Measurements from ENCODE around the gene KRT6B. TPM values are rescaled to one million over a fixed set of nuclear protein-coding genes. Genes with fewer than 3 reads are reported as not detected.

Gene KRT6B
- total and polyA plus RNA-seq, 2 of the 8 experiments (the other 6 are each of a cell fraction or from before 2014, with no cell fraction given): not detected

DNA sequence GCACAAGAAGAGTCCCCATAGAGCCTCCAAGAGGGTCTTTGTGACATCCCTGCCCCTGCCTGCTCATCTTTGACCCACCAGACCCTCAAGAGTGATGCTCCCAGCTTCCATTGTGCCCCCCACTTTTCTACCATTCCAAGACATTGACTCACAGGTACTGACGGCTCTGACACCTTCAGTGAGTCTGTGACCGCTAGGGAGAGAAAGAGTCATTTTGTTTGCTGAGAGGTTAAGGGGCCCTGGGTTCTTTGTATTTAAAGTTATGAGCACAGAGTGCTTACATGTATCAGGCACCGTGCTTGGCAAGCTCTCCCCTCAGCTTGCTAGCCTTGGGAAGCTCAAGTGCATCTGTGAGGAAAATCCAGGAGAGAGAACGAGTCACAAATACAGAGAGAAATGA is 38.7 kb downstream of the KRT6B start:
- POLR2A ChIA-PET (ENCODE audit: partially characterized antibody): no interaction called here

More for the DNA sequence above, 38.7 kb downstream of the KRT6B start:
- no peak overlapping the region for H3K56ac ChIP-seq (replicated peaks; ENCODE audit: insufficient read length, low read depth, low read length)
- no peaks in the 10 kb centered on the region for H3K27me3 ChIP-seq (replicated peaks in 1 of 4; ENCODE audit: control insufficient read depth in 3 of 4, extremely low read depth in 1 of 4, insufficient read depth in 3 of 4, low read length in 3 of 4)
- H3K23me2 ChIP-seq (ENCODE audit: low read depth, low read length): no peaks in the 10 kb centered on the region
- H2AFZ ChIP-seq (ENCODE audit: low read length): no peak overlapping the region
- H4K91ac ChIP-seq (replicated peaks; ENCODE audit: insufficient read length, low read length): no peak overlapping the region
- 75% methylated on average over 4 of the region's 4 CpGs; no CpG with 5 or more reads in 1 of the 2 experiments for WGBS, 2 experiments (ENCODE audit: extremely low coverage in 1 of 2, insufficient coverage in 1 of 2, insufficient read length in 1 of 2, insufficient replicate concordance in 2 of 2, low coverage in 1 of 2, low lambda C conversion rate in 2 of 2, missing lambda C conversion rate in 1 of 2)
- no peak overlapping the region for H2BK12ac ChIP-seq (ENCODE audit: low read depth, low read length)
- no peak overlapping the region for H2BK5ac ChIP-seq (ENCODE audit: low read depth, low read length)
- H3K4me1 ChIP-seq (replicated peaks in 1 of 4; ENCODE audit: control insufficient read depth in 3 of 4, insufficient read depth in 4 of 4, low read length in 3 of 4): no peaks in the 10 kb centered on the region
- no peak overlapping the region for H3K27ac ChIP-seq (ENCODE audit: low read depth, low read length)
- no peak for DNase-seq (ENCODE audit: low read depth in 1 of 2, low spot score in 2 of 2)
- H2BK20ac ChIP-seq (ENCODE audit: low read length): no peak overlapping the region
- H4K5ac ChIP-seq (ENCODE audit: insufficient read length, low read depth, low read length): no peak overlapping the region
- H2BK15ac ChIP-seq (ENCODE audit: low read length): no peak overlapping the region
- no peak overlapping the region for H3K18ac ChIP-seq (ENCODE audit: extremely low read depth, low read length)
- no peak overlapping the region for H2AK5ac ChIP-seq (ENCODE audit: low read depth, low read length)
- no peak for TF ChIP-seq SRF (IDR thresholded peaks at IDR 0.05; ENCODE audit: low read depth, low read length)
- TF ChIP-seq, protein P1, sequence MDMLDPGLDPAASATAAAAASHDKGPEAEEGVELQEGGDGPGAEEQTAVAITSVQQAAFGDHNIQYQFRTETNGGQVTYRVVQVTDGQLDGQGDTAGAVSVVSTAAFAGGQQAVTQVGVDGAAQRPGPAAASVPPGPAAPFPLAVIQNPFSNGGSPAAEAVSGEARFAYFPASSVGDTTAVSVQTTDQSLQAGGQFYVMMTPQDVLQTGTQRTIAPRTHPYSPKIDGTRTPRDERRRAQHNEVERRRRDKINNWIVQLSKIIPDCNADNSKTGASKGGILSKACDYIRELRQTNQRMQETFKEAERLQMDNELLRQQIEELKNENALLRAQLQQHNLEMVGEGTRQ (IDR thresholded peaks at IDR 0.05; ENCODE audit: low read length): no peak
- no peak for TF ChIP-seq ZNF274 (IDR thresholded peaks at IDR 0.05; ENCODE audit: borderline replicate concordance, extremely low read depth, low read length)
- TF ChIP-seq RAD21 (IDR thresholded peaks at IDR 0.05 in 1 of 2, conservative IDR thresholded peaks at IDR 0.05 in 1 of 2; ENCODE audit: low read depth in 2 of 2, low read length in 2 of 2): no peak
- TF ChIP-seq RXRA (IDR thresholded peaks at IDR 0.05; ENCODE audit: insufficient read depth, low read depth, low read length): no peak
- TF ChIP-seq, protein P2, sequence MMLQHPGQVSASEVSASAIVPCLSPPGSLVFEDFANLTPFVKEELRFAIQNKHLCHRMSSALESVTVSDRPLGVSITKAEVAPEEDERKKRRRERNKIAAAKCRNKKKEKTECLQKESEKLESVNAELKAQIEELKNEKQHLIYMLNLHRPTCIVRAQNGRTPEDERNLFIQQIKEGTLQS (IDR thresholded peaks at IDR 0.05; ENCODE audit: insufficient read depth, low read depth, low read length): no peak
- TF ChIP-seq SIN3A (conservative IDR thresholded peaks at IDR 0.05 in 1 of 2, IDR thresholded peaks at IDR 0.05 in 1 of 2; ENCODE audit: low read depth in 1 of 2, low read length in 2 of 2): no peak
- no peak for TF ChIP-seq SP1 (IDR thresholded peaks at IDR 0.05; ENCODE audit: low read depth, low read length)
- no peak overlapping the region for H3K4ac ChIP-seq (replicated peaks; ENCODE audit: insufficient read length, low read depth, low read length)
- no peak overlapping the region for H4K8ac ChIP-seq (ENCODE audit: extremely low read depth, insufficient read depth, low read length)
- no peak overlapping the region for H3K4me2 ChIP-seq (ENCODE audit: insufficient read depth in 1 of 2, low read depth in 2 of 2, low read length in 2 of 2)
- H3K14ac ChIP-seq (ENCODE audit: insufficient read length): no peak overlapping the region
- no peaks in the 10 kb centered on the region for H3K79me1 ChIP-seq (ENCODE audit: low read depth, low read length)
- H3K9ac ChIP-seq (replicated peaks in 1 of 4; ENCODE audit: extremely low read depth in 1 of 4, low read depth in 3 of 4, low read length in 3 of 4): no peak overlapping the region
- H3K36me3 ChIP-seq (ENCODE audit: control insufficient read depth in 2 of 4, insufficient read depth in 4 of 4, low read length in 3 of 4): no peaks in the 10 kb centered on the region
- no peak for FAIRE-seq
- no peaks in the 10 kb centered on the region for H3K79me2 ChIP-seq (ENCODE audit: control insufficient read depth in 1 of 2, insufficient read depth in 2 of 2, low read length in 2 of 2)
- no peak overlapping the region for H3K23ac ChIP-seq (ENCODE audit: insufficient read length)
- CTCF ChIA-PET (ENCODE audit: partially characterized antibody): interaction anchor here (0.6 to 7.8 kb wide), 33 partner anchors 10 to 467 kb away, joined by 3 to 46 read pairs (median 4); partner anchors contain the start of genes KRT5 and KRT74
- peaks cover 0 to 7% of the 10 kb centered on the region in 2 experiments; a peak in 1 of 4 replicates for H3K9me3 ChIP-seq (ENCODE audit: insufficient read depth in 2 of 2, low read depth in 1 of 2, low read length in 1 of 2)
- no peak overlapping the region for H2BK120ac ChIP-seq (replicated peaks; ENCODE audit: low read depth, low read length)
- H3K4me3 ChIP-seq (ENCODE audit: extremely low read depth in 1 of 4, insufficient read depth in 2 of 4, low read depth in 3 of 4, low read length in 4 of 4): no peak overlapping the region
- H4K20me1 ChIP-seq (replicated peaks in 1 of 2; ENCODE audit: control insufficient read depth in 1 of 2, insufficient read depth in 2 of 2, low read length in 2 of 2): no peaks in the 10 kb centered on the region
